HepG2 (cell line): ENCODE measurements around the gene COX4I1. TPM values are rescaled to one million over a fixed set of nuclear protein-coding genes. Genes with fewer than 3 reads are reported as not detected.

Experiments
- ATF7-NPFF ChIP-seq: sonication (generic); formaldehyde crosslinking; IDR thresholded peaks from 2 replicates; pipeline ENCODE4 v1.8.1; 2023; ENCODE audit warnings: mild to moderate bottlenecking, low read depth, missing genetic modification reagents, moderate library complexity
- BORCS8-MEF2B ChIP-seq: sonication (generic); formaldehyde crosslinking; IDR thresholded peaks from 2 replicates; pipeline ENCODE4 v1.8.0; 2022; ENCODE audit warnings: mild to moderate bottlenecking, missing genetic modification reagents
- KDM3A ChIP-seq: IDR thresholded peaks from 2 replicates; pipeline ENCODE4 v1.6.1; 2018; ENCODE audit warnings: low read depth, missing compliant biosample characterization
- MAF1 ChIP-seq: sonication (generic); formaldehyde crosslinking; IDR thresholded peaks from 2 replicates; pipeline ENCODE4 v1.5.0; 2020; ENCODE audit warnings: missing genetic modification reagents, borderline replicate concordance
- NR2F6 ChIP-seq, 2 experiments: IDR thresholded peaks; 2 replicates each; pipeline ENCODE4 v1.6.1; 2016; ENCODE audit warnings: antibody characterized with exemption in 1 of 2, mild to moderate bottlenecking in 1 of 2
- STAG1 ChIP-seq: sonication (generic); formaldehyde crosslinking; IDR thresholded peaks from 2 replicates; pipeline ENCODE4 v1.4.0; 2020; ENCODE audit warnings: missing genetic modification reagents
- TEAD3 ChIP-seq: optimal IDR thresholded peaks from 2 replicates; pipeline ENCODE3; 2016; ENCODE audit warnings: borderline replicate concordance
- ZNF33A ChIP-seq: sonication (generic); formaldehyde crosslinking; IDR thresholded peaks from 2 replicates; pipeline ENCODE4 v1.5.1; 2020; ENCODE audit warnings: missing genetic modification reagents, mild to moderate bottlenecking, moderate library complexity, borderline replicate concordance
- ZZZ3 ChIP-seq: sonication (generic); formaldehyde crosslinking; IDR thresholded peaks from 2 replicates; pipeline ENCODE4 v1.4.0; 2020; ENCODE audit warnings: missing genetic modification reagents, mild to moderate bottlenecking, borderline replicate concordance
- polyA plus RNA-seq, 8 experiments: library from polyadenylated mRNA; depleted of rRNA in 3 of 8; stranded (reverse) in 7 of 8; unstranded in 1 of 8; fragments of >200 nt; fragmentation: Illumina TruSeq in 4 of 8; extraction: Trizol in 4 of 8; gene quantifications; 2 replicates each; pipeline versions ENCODE4 v1.2.1 to v1.2.3, GENCODE V29; 2011 to 2016; ENCODE audit warnings: low read depth in 4 of 8, missing spikeins in 1 of 8, mixed read lengths in 1 of 8; ENCODE audit not compliant: insufficient read depth in 1 of 8
- total RNA-seq, 5 experiments: library from RNA; depleted of rRNA; stranded (reverse); fragments of >200 nt; fragmentation: Illumina TruSeq; extraction: Trizol; gene quantifications; 2 replicates each; pipeline ENCODE4 v1.2.3, GENCODE V29; 2016; ENCODE audit warnings: low read depth in 1 of 5
- TF ChIP-seq, protein P1 (sequence below): sonication (generic); formaldehyde crosslinking; IDR thresholded peaks from 2 replicates; pipeline ENCODE4 v1.4.0; 2020; ENCODE audit warnings: missing genetic modification reagents, mild to moderate bottlenecking, borderline replicate concordance
- TF ChIP-seq, protein P2 (sequence below): sonication (generic); formaldehyde crosslinking; IDR thresholded peaks from 2 replicates; pipeline ENCODE4 v1.5.0; 2020; ENCODE audit warnings: mild to moderate bottlenecking, missing genetic modification reagents, moderate library complexity
- TF ChIP-seq, protein P3 (sequence below): sonication (generic); formaldehyde crosslinking; IDR thresholded peaks from 2 replicates; pipeline ENCODE4 v1.9.0; 2021; ENCODE audit warnings: missing genetic modification reagents, mild to moderate bottlenecking, borderline replicate concordance
- TF ChIP-seq, protein P4 (sequence below): sonication (generic); formaldehyde crosslinking; IDR thresholded peaks from 2 replicates; pipeline ENCODE4 v1.4.0; 2020; ENCODE audit warnings: missing genetic modification reagents
- TF ChIP-seq, protein P5 (sequence below): IDR thresholded peaks from 2 replicates; pipeline ENCODE4 v1.6.1; 2016; ENCODE audit warnings: mild to moderate bottlenecking
- TF ChIP-seq, protein P6 (sequence below): sonication (generic); formaldehyde crosslinking; IDR thresholded peaks from 2 replicates; pipeline ENCODE4 v1.5.0; 2020; ENCODE audit warnings: mild to moderate bottlenecking, missing genetic modification reagents

COX4I1 gene
- total and polyA plus RNA-seq, 2 of the 13 experiments (the other 11 are each of a cell fraction or from before 2014, with no cell fraction given) = 658 to 902 TPM

DNA sequence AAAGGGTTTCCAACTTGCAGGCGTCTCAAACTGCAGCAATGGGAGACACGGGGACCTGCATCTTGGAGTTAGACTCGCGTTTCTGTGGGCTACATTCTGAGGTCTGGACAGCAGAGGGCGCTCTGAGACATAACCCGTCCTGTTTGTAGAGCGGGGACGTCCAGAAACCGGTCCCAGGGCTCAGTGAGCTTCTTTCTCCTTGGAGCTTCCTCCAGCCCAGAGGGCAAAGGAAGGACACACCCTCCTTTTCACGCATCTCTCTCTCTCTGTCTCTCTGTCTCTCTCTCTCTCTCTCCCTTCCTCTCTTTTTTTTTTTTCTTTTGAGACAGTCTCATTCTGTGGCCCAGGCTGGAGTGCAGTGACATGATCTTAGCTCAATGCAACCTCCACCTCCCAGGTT lies 19.8 kb downstream of the COX4I1 start (continued):
- TF ChIP-seq, protein P1, sequence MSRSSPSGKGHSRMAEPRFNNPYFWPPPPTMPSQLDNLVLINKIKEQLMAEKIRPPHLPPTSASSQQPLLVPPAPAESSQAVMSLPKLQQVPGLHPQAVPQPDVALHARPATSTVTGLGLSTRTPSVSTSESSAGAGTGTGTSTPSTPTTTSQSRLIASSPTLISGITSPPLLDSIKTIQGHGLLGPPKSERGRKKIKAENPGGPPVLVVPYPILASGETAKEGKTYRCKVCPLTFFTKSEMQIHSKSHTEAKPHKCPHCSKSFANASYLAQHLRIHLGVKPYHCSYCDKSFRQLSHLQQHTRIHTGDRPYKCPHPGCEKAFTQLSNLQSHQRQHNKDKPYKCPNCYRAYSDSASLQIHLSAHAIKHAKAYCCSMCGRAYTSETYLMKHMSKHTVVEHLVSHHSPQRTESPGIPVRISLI (CRISPR knock-in tag) = peak; percentile 38; the same call in 1 of the 2 replicates
- TF ChIP-seq, protein P2, sequence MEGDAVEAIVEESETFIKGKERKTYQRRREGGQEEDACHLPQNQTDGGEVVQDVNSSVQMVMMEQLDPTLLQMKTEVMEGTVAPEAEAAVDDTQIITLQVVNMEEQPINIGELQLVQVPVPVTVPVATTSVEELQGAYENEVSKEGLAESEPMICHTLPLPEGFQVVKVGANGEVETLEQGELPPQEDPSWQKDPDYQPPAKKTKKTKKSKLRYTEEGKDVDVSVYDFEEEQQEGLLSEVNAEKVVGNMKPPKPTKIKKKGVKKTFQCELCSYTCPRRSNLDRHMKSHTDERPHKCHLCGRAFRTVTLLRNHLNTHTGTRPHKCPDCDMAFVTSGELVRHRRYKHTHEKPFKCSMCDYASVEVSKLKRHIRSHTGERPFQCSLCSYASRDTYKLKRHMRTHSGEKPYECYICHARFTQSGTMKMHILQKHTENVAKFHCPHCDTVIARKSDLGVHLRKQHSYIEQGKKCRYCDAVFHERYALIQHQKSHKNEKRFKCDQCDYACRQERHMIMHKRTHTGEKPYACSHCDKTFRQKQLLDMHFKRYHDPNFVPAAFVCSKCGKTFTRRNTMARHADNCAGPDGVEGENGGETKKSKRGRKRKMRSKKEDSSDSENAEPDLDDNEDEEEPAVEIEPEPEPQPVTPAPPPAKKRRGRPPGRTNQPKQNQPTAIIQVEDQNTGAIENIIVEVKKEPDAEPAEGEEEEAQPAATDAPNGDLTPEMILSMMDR (CRISPR knock-in tag) = peak; percentile 88
- TF ChIP-seq BORCS8-MEF2B (CRISPR knock-in tag) = peak; percentile 36; the same call in 1 of the 2 replicates
- no peak for TF ChIP-seq KDM3A (CRISPR knock-in tag)
- TF ChIP-seq ATF7-NPFF (CRISPR knock-in tag) = no peak
- TF ChIP-seq, protein P3, sequence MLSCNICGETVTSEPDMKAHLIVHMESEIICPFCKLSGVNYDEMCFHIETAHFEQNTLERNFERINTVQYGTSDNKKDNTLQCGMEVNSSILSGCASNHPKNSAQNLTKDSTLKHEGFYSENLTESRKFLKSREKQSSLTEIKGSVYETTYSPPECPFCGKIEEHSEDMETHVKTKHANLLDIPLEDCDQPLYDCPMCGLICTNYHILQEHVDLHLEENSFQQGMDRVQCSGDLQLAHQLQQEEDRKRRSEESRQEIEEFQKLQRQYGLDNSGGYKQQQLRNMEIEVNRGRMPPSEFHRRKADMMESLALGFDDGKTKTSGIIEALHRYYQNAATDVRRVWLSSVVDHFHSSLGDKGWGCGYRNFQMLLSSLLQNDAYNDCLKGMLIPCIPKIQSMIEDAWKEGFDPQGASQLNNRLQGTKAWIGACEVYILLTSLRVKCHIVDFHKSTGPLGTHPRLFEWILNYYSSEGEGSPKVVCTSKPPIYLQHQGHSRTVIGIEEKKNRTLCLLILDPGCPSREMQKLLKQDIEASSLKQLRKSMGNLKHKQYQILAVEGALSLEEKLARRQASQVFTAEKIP (CRISPR knock-in tag) = no peak
- TF ChIP-seq, protein P4, sequence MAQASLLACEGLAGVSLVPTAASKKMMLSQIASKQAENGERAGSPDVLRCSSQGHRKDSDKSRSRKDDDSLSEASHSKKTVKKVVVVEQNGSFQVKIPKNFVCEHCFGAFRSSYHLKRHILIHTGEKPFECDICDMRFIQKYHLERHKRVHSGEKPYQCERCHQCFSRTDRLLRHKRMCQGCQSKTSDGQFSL (CRISPR knock-in tag) = no peak
- peak; percentile 79 for TF ChIP-seq STAG1
- TF ChIP-seq ZNF33A = no peak
- no peak for TF ChIP-seq MAF1
- TF ChIP-seq, protein P5, sequence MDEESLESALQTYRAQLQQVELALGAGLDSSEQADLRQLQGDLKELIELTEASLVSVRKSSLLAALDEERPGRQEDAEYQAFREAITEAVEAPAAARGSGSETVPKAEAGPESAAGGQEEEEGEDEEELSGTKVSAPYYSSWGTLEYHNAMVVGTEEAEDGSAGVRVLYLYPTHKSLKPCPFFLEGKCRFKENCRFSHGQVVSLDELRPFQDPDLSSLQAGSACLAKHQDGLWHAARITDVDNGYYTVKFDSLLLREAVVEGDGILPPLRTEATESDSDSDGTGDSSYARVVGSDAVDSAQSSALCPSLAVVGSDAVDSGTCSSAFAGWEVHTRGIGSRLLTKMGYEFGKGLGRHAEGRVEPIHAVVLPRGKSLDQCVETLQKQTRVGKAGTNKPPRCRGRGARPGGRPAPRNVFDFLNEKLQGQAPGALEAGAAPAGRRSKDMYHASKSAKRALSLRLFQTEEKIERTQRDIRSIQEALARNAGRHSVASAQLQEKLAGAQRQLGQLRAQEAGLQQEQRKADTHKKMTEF (CRISPR knock-in tag) = no peak
- TF ChIP-seq ZZZ3 (CRISPR knock-in tag) = no peak
- TF ChIP-seq, protein P6, sequence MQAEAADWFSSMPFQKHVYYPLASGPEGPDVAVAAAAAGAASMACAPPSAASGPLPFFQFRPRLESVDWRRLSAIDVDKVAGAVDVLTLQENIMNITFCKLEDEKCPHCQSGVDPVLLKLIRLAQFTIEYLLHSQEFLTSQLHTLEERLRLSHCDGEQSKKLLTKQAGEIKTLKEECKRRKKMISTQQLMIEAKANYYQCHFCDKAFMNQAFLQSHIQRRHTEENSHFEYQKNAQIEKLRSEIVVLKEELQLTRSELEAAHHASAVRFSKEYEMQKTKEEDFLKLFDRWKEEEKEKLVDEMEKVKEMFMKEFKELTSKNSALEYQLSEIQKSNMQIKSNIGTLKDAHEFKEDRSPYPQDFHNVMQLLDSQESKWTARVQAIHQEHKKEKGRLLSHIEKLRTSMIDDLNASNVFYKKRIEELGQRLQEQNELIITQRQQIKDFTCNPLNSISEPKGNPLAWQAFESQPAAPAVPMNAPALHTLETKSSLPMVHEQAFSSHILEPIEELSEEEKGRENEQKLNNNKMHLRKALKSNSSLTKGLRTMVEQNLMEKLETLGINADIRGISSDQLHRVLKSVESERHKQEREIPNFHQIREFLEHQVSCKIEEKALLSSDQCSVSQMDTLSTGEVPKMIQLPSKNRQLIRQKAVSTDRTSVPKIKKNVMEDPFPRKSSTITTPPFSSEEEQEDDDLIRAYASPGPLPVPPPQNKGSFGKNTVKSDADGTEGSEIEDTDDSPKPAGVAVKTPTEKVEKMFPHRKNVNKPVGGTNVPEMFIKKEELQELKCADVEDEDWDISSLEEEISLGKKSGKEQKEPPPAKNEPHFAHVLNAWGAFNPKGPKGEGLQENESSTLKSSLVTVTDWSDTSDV = no peak
- no peak for TF ChIP-seq NR2F6 (IDR thresholded peaks at IDR 0.05)
- no peak for TF ChIP-seq NR2F6 (CRISPR knock-in tag; IDR thresholded peaks at IDR 0.05)
- peak; percentile 41 for TF ChIP-seq TEAD3
